Measurements from ENCODE around the gene CACNA1A.
A peak's percentile ranks its signal among the peaks of the same experiment; 100 is the strongest.
"Not testable (repeated sequence)": the region's sequence is repeated elsewhere in the genome, so short reads cannot be mapped to it uniquely, and the experiment has no call there.

CACNA1A gene

GRCh38 chr19:13366529-13367143, 139.6 kb downstream of the CACNA1A start:
- peak; percentile 44 for TF ChIP-seq CTCF (IDR thresholded peaks at IDR 0.05; ENCODE audit: insufficient read depth, missing control alignments)
- FAIRE-seq: no peak
- DNase-seq (ENCODE audit: insufficient read length, low spot score): no peak

DNA sequence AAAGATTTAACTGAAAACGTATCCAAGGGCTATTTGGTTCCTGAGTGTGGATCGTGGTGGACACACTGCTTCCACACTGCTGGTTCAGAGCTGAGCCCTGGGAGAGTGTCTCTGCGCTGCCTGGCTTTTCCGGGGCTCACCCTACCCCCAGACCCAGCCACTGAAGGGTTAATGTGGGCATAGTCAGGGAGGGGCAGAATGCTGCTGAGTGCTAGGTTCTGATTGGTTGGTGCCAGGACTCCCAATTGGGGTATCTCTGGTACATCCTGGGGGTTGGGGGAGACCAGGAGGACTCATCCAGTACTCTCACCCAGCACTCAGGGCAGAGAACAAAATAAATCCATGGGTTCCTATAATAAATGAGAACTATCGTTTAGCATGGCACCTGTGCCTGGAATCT, 142.3 kb downstream of the CACNA1A start:
- DNase-seq (ENCODE audit: insufficient read length, low spot score) (no peak), FAIRE-seq (no peak)
- no peak for TF ChIP-seq CTCF (IDR thresholded peaks at IDR 0.05; ENCODE audit: insufficient read depth, missing control alignments)

- no peak for FAIRE-seq
- no peak for TF ChIP-seq CTCF (IDR thresholded peaks at IDR 0.05; ENCODE audit: insufficient read depth, missing control alignments)
- DNase-seq (ENCODE audit: insufficient read length, low spot score): no peak
These were observed 143.0 kb downstream of the CACNA1A start for GRCh38 chr19:13363245-13363644.

GRCh38 chr19:13362668-13363067, 143.6 kb downstream of the CACNA1A start:
- DNase-seq (ENCODE audit: insufficient read length, low spot score): no peak
- no peak for FAIRE-seq

DNA sequence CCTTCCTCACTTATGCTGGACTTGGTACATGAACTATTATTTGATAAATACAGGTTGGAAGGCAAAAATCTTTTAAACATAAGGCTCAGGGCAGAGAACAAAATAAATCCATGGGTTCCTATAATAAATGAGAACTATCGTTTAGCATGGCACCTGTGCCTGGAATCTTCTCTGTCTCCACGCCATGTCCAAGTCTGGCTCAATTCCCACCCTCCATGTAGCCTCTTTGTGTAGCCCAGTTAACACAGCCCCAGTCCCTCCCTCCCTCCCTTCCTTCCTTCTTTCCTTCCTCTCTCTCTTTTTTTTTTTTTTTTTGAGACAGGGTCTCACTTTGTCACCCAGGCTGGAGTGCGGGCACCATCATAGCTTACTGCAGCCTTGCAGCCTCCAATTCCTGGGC, 144.6 kb downstream of the CACNA1A start:
- FAIRE-seq: not testable (repeated sequence)

More at GRCh38 chr19:13362668-13363067, 143.6 kb downstream of the CACNA1A start:
- no peak for TF ChIP-seq CTCF (IDR thresholded peaks at IDR 0.05; ENCODE audit: insufficient read depth, missing control alignments)

DNA sequence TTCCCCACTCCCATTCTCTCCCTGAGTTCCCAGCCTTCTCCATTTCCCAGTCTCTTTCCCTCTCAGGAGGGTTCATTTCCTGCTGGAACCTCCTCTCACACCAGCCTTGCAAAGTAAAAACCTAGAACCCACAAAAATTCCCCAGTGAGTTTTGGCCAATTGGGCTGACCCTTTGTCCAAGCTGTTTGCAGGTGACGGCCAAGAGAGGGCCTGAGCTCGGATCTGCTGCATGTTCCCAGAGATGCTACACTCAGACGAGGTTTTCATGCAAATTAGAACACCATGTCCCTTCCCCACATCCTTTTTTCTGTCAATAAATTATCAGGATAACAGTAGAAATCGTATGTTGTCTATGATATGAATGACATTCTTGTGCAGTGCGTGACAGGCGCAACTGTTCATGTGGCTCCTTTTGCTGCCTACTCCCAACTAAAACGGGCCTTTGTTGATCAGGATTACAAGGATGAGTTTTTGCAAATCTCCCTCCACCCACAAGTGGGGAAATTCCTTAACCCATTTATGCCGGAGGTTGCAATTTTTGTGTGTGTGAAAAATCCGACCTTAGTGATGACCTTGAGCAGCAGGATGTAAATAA, 149.5 kb downstream of the CACNA1A start:
- DNase-seq (ENCODE audit: insufficient read length, low spot score) (no peak), FAIRE-seq (no peak)
- no peak for TF ChIP-seq CTCF (IDR thresholded peaks at IDR 0.05; ENCODE audit: insufficient read depth, missing control alignments)

More for the DNA sequence above, 144.6 kb downstream of the CACNA1A start:
- not testable (repeated sequence) for DNase-seq (ENCODE audit: insufficient read length, low spot score)

- no peak for TF ChIP-seq CTCF (IDR thresholded peaks at IDR 0.05; ENCODE audit: insufficient read depth, missing control alignments)
- no peak for DNase-seq (ENCODE audit: insufficient read length, low spot score)
- no peak for FAIRE-seq
These were observed 150.1 kb downstream of the CACNA1A start for GRCh38 chr19:13356185-13356584.

Measured in D721Med (cell line).